ENCODE results near the gene IKZF2.

The IKZF2 gene

DNA sequence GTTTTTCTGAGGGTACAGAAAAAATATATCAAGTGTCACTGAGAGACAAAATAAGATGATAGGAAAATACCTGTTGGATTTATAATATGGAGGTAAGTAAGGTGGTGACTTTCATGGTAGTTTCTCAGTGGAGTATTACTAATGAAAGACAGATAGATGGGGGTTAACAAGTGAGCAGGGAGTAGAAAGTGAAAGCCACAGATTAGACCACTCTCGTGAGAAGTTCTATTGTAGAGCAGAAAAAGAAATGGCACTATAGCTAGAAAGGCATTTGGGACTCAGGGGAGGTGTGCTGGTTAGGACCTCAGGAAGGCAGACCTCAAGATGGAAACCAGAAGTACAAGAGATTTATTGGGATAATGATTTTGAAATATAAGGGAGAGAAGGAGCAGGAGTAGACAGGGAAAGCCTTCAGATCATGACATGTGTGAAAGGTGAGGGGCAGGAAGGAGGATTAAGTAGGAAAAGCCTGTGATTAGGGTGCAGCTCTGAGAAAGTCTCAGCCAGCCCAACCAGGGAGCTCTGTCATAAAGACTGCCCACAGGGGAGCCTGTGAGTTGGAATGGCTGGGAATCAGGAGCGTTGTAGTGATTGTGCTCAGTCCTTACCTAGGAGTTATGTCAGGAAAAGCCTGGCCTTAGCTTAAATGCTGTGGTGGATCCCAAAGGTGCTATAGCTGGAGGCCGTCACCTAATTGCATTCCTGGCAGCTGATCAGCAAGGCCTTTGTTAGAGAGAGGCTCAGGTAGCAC is 198.1 kb downstream of the IKZF2 start:
- no peak for DNase-seq

DNA sequence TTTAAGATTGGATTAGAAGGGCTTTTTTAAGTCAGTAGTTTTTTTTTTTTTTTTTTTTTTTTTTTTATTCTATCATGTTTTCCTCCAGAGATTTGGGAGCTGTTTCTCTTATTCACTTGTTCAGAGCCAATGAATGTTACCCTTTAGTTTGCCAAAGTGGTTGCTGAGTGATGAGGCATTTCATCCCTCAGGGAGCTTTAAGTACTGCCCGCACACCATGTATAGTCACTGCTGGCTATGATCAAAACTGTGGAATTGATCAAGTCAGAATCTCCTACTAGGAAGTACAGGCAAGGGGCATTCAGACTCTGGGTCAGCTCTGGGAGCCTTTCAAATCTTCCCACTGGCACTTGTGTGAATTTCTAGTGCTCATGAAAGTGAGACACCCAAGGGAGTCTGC is 201.6 kb downstream of the IKZF2 start:
- DNase-seq: no peak
